Measurements from ENCODE around the gene MYO16.

- no peak for TF ChIP-seq POLR2A (IDR thresholded peaks at IDR 0.05; ENCODE audit: low read depth, low read length)
- TF ChIP-seq SPI1 (IDR thresholded peaks at IDR 0.05; ENCODE audit: low read depth, low read length): no peak
- no peak for TF ChIP-seq TAF1 (IDR thresholded peaks at IDR 0.05; ENCODE audit: low read depth, low read length)
- TF ChIP-seq POLR2AphosphoS5 (IDR thresholded peaks at IDR 0.05; ENCODE audit: low read depth, low read length): no peak
Observed at GRCh38 chr13:108926862-108927261, 297.5 kb downstream of the MYO16 start.

Measured in GM12891 (cell line).